SK-N-MC (cell line): ENCODE measurements around the gene TMEM161B.

Experiments
- EZH2 ChIP-seq: fragments of 200-600 bp; sonication (generic); IDR thresholded peaks from one replicate; pipeline ENCODE4 v1.6.1; 2017; ENCODE audit warnings: antibody characterized with exemption
- FOXP2 ChIP-seq: optimal IDR thresholded peaks from 2 replicates; pipeline ENCODE3; 2011; ENCODE audit warnings: mild to moderate bottlenecking, moderate library complexity; ENCODE audit not compliant: insufficient read depth; ENCODE audit errors: extremely low read length, control extremely low read depth
- POLR2AphosphoS5 ChIP-seq: IDR thresholded peaks from 2 replicates; pipeline ENCODE4 v1.6.1; 2012; ENCODE audit warnings: mild to moderate bottlenecking, low read depth, low read length, borderline replicate concordance

DNA sequence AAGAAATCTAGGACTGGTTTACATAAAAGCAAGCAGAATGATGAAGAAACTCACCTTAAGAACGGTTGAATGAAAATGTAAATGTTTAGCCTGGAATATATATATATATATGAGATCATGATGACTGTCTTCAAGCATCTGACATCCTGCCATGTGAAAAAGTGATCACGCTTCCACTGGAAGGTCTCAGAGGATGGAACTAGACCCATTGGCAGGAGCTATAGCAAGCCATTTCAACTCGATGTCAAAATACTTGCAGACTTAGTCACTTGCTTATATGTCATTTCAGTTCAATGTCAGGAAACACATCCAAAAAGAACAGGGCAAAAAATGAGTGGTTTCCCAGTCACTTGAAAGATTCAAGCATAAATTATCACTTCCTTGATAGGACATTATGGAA, 22.2 kb upstream of the TMEM161B start:
- TF ChIP-seq POLR2AphosphoS5 (no peak), EZH2 (no peak), FOXP2 (no peak)
